ENCODE results near the gene WNT6.
A peak's percentile ranks its signal among the peaks of the same experiment; 100 is the strongest.

The WNT6 gene

DNA sequence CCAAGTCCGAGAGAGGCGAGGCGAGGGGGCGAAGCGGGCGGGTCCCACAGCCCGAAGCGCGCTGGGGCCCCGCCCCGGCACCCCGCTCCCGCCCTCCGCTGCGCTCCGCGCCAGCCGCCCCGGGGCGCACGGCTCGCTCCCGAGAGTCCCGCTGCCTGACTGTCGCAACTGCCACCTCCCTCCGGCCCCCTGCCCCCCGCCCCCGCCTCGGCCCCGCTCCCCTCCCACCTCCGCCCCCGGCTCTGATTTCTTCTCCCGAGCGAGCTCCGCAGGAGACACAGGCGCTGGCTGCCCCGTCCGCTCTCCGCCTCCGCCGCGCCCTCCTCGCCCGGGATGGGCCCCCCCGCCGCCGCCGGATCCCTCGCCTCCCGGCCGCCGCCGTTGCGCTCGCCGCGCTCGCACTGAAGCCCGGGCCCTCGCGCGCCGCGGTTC, at the start of gene WNT6:
Gene WNT6 (plus strand): TSS at position 250 of the 432 bp plus-strand sequence. CDS start 233 bp downstream, outside the sequence.
- DNase-seq, result no peak

DNA sequence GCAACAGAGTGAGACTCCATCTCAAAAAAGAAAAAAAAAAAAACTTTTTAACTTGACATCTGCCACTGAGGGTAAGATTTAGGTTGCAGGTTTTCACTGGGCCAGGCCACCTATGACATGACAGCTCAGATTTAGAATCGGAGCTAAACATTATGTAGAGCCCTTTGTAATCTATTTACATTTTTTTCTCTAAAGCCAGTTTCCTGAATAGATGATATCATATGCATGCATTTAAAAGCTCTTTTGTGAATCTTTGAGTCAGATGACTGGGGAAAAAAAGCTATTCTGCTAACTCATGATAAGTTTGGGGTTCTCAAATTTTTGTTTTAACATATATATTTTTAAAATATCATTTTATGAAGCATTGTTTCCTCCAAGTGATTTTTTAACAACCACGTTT, 49.3 kb upstream of the WNT6 start:
- DNase-seq, result no peak

- peak; percentile 18 for DNase-seq
These were observed 48.2 kb upstream of the WNT6 start for GRCh38 chr2:218811382-218811781.

DNA sequence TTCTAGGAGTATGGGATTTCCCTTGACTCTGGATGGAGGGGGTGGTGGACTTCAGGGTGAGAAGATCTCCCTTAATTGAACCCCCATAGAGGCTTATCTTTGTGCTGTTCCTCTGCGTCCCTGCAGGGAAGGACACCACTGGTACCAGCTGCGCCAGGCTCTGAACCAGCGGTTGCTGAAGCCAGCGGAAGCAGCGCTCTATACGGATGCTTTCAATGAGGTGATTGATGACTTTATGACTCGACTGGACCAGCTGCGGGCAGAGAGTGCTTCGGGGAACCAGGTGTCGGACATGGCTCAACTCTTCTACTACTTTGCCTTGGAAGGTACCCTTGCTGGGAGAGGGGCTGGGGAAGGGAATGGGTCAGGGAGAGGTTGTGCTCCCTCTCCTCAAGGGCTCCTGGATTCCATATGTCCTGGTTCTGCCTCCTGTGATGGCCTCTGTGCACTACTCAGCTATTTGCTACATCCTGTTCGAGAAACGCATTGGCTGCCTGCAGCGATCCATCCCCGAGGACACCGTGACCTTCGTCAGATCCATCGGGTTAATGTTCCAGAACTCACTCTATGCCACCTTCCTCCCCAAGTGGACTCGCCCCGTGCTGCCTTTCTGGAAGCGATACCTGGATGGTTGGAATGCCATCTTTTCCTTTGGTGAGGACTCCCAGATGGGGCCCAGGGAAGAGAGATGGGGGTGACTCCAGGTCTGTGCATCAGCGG, 47.3 kb upstream of the WNT6 start:
- DNase-seq, result no peak

- DNase-seq, result no peak
These were observed 46.7 kb upstream of the WNT6 start for GRCh38 chr2:218812861-218813260.

DNA sequence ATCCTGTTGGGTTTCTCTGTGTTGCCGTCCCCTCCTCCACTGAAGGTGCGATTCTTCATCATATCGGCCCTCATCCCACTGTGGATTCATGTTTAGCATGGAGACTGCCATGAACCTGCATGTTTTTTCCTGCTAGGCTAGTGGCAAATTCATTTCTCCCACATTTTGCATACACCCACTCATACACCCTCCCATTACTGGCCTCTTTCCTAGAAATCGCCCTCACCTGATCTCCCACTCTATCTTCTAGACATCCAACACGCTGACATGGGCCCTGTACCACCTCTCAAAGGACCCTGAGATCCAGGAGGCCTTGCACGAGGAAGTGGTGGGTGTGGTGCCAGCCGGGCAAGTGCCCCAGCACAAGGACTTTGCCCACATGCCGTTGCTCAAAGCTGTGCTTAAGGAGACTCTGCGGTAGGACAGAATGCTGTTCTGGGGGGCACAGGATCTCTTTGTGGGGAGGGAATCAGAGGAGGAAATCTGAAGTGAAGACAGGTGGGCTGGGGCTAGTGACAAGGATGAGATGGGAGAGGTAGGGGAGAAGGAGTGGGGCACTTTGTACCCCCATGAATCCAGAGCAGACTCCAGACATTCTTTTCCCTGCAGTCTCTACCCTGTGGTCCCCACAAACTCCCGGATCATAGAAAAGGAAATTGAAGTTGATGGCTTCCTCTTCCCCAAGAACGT, 45.7 kb upstream of the WNT6 start:
- no peak for DNase-seq

DNA sequence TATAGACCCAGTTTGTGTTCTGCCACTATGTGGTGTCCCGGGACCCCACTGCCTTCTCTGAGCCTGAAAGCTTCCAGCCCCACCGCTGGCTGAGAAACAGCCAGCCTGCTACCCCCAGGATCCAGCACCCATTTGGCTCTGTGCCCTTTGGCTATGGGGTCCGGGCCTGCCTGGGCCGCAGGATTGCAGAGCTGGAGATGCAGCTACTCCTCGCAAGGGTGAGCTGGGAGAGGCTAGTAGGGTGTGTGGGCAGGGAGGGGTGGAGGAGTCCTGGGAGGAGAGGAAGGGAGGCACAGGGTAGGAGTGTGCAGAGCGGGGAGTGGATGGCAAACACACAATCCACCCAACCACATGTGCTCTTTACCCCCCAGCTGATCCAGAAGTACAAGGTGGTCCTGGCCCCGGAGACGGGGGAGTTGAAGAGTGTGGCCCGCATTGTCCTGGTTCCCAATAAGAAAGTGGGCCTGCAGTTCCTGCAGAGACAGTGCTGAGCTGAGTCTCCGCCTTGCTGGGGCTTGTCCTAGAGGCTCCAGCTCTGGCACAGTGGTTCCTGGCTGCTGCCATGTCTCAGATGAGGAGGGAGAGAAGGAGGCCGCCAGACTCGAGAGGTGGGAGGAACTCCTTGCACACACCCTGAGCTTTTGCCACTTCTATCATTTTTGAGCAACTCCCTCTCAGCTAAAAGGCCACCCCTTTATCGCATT, 44.9 kb upstream of the WNT6 start:
- DNase-seq, result no peak

- no peak for DNase-seq
These were observed 44.4 kb upstream of the WNT6 start for GRCh38 chr2:218815244-218815637.

GRCh38 chr2:218815649-218816048, 44.0 kb upstream of the WNT6 start:
- no peak for DNase-seq

DNA sequence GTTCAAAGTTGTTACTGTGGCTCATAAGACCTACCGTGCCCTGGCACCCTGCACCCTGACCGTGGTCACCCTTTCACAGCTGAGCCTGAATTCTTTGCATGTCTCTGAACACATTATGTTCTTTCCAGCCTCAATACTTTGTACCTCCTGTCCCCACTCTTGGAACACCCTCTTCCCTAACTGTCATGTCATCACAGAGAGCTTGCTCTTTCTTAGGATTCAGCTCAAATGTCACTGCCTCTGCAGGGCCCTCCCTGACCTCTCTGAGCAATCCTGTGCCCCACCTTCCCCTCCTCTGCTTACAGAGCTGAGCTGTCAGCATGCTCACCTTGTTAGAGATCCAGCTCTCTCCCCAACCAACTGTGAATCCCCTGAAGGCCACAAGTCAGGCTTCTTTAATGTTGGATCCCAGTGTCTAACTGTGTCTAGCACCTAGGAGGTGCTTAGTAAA, 43.0 kb upstream of the WNT6 start:
- DNase-seq, result no peak

- DNase-seq, result no peak
These were observed 40.5 kb upstream of the WNT6 start for GRCh38 chr2:218819093-218819492.

GRCh38 chr2:218820746-218821369, 38.7 kb upstream of the WNT6 start:
- no peak for DNase-seq

DNA sequence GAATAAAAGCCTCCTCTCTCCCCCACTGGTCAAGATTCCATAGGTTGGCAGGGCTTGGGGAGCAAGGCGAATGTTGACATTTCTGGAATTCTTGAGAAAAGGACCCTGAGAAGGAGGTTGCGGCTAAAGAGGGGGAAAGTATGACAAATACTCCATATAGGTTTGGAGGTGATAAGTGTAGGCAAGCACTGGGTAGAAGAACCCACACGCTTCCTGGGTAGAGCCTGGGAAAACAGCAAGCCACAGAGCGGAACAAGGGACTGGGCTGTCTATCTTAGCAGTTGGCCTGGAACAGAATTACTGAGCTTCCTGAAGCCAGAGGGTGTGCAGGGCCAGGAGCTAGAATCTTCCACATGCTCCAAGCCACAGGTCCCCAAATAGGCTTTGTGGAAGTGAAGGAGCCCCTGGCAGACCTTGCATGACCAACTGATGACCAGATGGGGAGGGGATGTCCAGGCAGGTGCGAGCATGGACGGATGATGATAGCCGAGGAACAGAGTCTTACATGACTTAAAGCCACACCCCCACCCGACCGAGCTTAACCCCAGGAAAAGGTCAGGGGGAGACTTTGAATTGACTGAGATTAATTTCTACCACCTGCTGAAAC, 37.9 kb upstream of the WNT6 start:
- no peak for DNase-seq

DNA sequence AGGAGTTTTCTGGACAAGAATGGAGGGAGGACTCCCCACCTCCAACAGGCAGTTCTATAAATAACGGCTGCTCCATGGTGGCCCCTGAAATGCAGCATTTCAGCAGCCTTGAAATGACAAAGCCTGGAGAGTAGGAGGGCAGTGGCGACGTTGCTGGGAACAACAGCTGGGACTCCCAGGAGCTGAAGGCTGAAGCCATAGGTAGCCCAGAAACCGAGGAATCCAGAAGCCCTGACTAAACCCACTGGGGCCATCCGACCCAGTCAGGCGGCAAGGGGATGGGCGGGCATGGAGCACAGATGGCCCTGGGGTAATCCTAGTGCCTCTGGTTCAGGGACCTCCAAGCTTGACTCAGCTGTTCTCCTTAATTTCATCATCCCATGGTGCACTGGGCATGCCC, 37.0 kb upstream of the WNT6 start:
- DNase-seq, result no peak

DNA sequence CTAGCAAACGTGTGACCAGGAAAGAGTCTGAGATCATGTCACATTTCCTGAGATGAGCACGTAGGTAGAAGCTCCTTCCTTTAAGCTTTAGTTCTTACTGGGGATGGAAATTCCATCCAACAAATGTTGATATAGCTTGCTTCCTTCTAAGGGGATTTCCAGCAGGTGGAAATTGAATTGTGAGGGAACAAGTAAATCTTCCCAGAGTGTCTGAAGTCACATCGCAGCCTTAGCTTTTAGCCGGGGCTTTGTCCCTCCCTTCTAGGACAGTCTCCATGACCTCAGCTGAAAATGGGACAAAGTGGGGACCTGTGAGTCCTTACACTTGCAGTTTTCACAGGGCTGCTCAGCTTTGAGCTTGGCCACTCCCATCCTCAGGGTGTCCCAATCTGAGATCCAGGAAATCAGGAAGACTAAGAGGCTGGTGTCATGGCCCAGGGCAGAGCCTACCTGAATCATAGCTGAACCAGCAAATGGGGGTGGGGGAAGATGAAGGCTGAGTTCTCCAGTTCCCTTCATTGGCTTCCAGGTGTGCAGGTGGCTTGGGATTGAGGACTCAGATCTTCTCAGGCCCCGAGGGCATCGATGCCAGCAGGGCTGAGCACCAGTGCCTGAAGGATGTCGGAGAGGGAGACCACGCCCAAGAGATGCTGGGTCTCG, 36.3 kb upstream of the WNT6 start:
- no peak for DNase-seq

- no peak for DNase-seq
These were observed 35.6 kb upstream of the WNT6 start for GRCh38 chr2:218824004-218824403.

- no peak for DNase-seq
These were observed 32.8 kb upstream of the WNT6 start for GRCh38 chr2:218826791-218827190.

GRCh38 chr2:218827701-218828476, 31.7 kb upstream of the WNT6 start:
- no peak for DNase-seq

DNA sequence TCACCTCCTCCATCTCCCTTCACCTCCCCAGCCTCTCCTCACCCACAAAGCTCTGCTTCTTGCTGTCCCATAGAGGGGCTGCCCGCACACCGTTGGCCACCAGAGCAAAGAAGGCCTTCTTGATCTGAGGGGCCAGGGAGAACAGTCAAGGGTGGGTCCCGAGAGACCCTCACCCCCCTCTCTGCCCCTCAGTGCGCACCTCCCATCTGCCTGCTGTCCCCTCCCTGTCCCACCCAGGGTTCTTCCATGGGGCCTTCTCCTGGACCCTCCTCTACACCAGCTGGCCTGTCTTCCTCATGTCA, 31.2 kb upstream of the WNT6 start:
- DNase-seq, result no peak

DNA sequence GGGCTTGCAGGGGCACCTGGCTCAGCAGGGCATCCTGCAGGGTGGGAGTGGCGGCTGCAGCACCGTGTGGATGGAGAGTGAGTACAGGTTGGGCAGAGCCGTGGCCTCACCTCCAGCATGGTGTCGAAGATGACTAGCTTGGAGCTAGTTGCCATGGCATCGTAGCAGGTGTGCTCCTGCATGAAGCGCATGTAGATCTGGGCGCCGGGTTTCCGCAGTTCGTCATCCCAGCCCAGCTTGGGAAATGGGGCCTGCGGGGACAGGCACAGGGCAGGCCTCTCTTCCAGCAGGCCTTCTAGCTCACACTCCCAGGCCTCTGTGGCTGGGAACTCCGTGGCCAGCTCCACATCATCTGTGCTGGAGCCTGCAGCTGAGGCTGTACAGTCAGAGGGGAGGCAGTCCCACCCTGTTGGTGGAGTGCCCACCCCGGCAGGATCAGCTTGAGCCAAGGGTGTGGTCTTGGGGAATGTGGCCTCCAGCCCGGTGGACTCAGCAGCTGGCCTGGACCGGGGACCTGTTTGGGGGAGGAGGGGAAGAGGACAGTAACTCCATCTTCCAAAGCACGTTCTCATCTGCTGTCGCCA, 29.6 kb upstream of the WNT6 start:
- no peak for DNase-seq

- DNase-seq, result no peak
These were observed 28.9 kb upstream of the WNT6 start for GRCh38 chr2:218830526-218831306.

All from GF-D8 (cell line).